GM18499 (cell line): ENCODE data around the gene ELAC1.
"Not testable (repeated sequence)": the region's sequence is repeated elsewhere in the genome, so short reads cannot be mapped to it uniquely, and the experiment has no call there.

Experiments
- ATAC-seq: cut with Tn5 transposase; IDR thresholded peaks from one replicate; pipeline ENCODE4 v1.9.1; 2021; ENCODE audit warnings: moderate number of reproducible peaks; ENCODE audit not compliant: insufficient read depth, unreplicated experiment

The ELAC1 gene

GRCh38 chr18:50967714-50968661 lies at the start of gene ELAC1:
Gene ELAC1 (plus strand): TSS chr18:50968040. CDS start chr18:50974405, 6,365 bp downstream.
- peak; percentile 43 for ATAC-seq

- no peak for ATAC-seq
Measured at GRCh38 chr18:50918153-50918552, 49.7 kb upstream of the ELAC1 start.

- no peak for ATAC-seq
Measured at GRCh38 chr18:50924372-50924771, 43.5 kb upstream of the ELAC1 start.

- ATAC-seq: no peak
Measured at GRCh38 chr18:50926521-50926920, 41.3 kb upstream of the ELAC1 start.

- no peak for ATAC-seq
Measured at GRCh38 chr18:50928551-50928950, 39.3 kb upstream of the ELAC1 start.

- ATAC-seq: no peak
Measured at GRCh38 chr18:50933684-50934083, 34.2 kb upstream of the ELAC1 start.

GRCh38 chr18:50934545-50935211 lies 33.2 kb upstream of the ELAC1 start:
- ATAC-seq: no peak

GRCh38 chr18:50935493-50936191 lies 32.2 kb upstream of the ELAC1 start:
- ATAC-seq: no peak

- no peak for ATAC-seq
Measured at GRCh38 chr18:50937183-50937582, 30.7 kb upstream of the ELAC1 start.

GRCh38 chr18:50938912-50939311 lies 28.9 kb upstream of the ELAC1 start:
- no peak for ATAC-seq

- no peak for ATAC-seq
Measured at GRCh38 chr18:50944245-50944932, 23.5 kb upstream of the ELAC1 start.

- ATAC-seq: not testable (repeated sequence)
Measured at GRCh38 chr18:50945918-50946317, 21.9 kb upstream of the ELAC1 start.

- no peak for ATAC-seq
Measured at GRCh38 chr18:50947899-50948298, 19.9 kb upstream of the ELAC1 start.

- no peak for ATAC-seq
Measured at GRCh38 chr18:50949185-50949584, 18.7 kb upstream of the ELAC1 start.

- no peak for ATAC-seq
Measured at GRCh38 chr18:50950626-50951025, 17.2 kb upstream of the ELAC1 start.

- no peak for ATAC-seq
Measured at GRCh38 chr18:50953822-50954221, 14.0 kb upstream of the ELAC1 start.

- no peak for ATAC-seq
Measured at GRCh38 chr18:50955253-50955652, 12.6 kb upstream of the ELAC1 start.

- no peak for ATAC-seq
Measured at GRCh38 chr18:50956116-50956515, 11.7 kb upstream of the ELAC1 start.

GRCh38 chr18:50961974-50962373 lies 5.9 kb upstream of the ELAC1 start:
- no peak for ATAC-seq

GRCh38 chr18:50969448-50969847 lies 1.6 kb downstream of the ELAC1 start:
- no peak for ATAC-seq
